Measurements from ENCODE around the gene SLC13A1.
A peak's percentile ranks its signal among the peaks of the same experiment; 100 is the strongest.

Gene SLC13A1

GRCh38 chr7:123193235-123193634 is 6.5 kb downstream of the SLC13A1 start:
- DNase-seq (ENCODE audit: low spot score): no peak

- no peak for DNase-seq (ENCODE audit: low spot score)
These were observed 8.6 kb downstream of the SLC13A1 start for GRCh38 chr7:123191132-123191531.

- DNase-seq (ENCODE audit: low spot score): no peak
These were observed 9.5 kb downstream of the SLC13A1 start for GRCh38 chr7:123190109-123190831.

GRCh38 chr7:123185756-123186155 is 14.0 kb downstream of the SLC13A1 start:
- no peak for DNase-seq (ENCODE audit: low spot score)

GRCh38 chr7:123184271-123184670 is 15.5 kb downstream of the SLC13A1 start:
- DNase-seq (ENCODE audit: low spot score): no peak

- no peak for DNase-seq (ENCODE audit: low spot score)
These were observed 16.3 kb downstream of the SLC13A1 start for GRCh38 chr7:123183431-123183830.

GRCh38 chr7:123177442-123177841 is 22.3 kb downstream of the SLC13A1 start:
- no peak for DNase-seq (ENCODE audit: low spot score)

- no peak for DNase-seq (ENCODE audit: low spot score)
These were observed 29.2 kb downstream of the SLC13A1 start for GRCh38 chr7:123170333-123171246.

- DNase-seq (ENCODE audit: low spot score): no peak
These were observed 30.7 kb downstream of the SLC13A1 start for GRCh38 chr7:123169065-123169464.

GRCh38 chr7:123157606-123158005 is 42.2 kb downstream of the SLC13A1 start:
- DNase-seq (ENCODE audit: low spot score): no peak

- no peak for DNase-seq (ENCODE audit: low spot score)
These were observed 44.2 kb downstream of the SLC13A1 start for GRCh38 chr7:123155571-123155970.

- DNase-seq (ENCODE audit: low spot score): peak; percentile 70
These were observed 45.4 kb downstream of the SLC13A1 start for GRCh38 chr7:123154231-123154860.

- DNase-seq (ENCODE audit: low spot score): no peak
These were observed 48.3 kb downstream of the SLC13A1 start for GRCh38 chr7:123151443-123151842.

- DNase-seq (ENCODE audit: low spot score): no peak
These were observed 51.0 kb downstream of the SLC13A1 start for GRCh38 chr7:123148813-123149212.

- DNase-seq (ENCODE audit: low spot score): no peak
These were observed 56.3 kb downstream of the SLC13A1 start for GRCh38 chr7:123143252-123144006.

- DNase-seq (ENCODE audit: low spot score): no peak
These were observed 59.2 kb downstream of the SLC13A1 start for GRCh38 chr7:123140561-123140960.

GRCh38 chr7:123135960-123136359 is 63.8 kb downstream of the SLC13A1 start:
- no peak for DNase-seq (ENCODE audit: low spot score)

GRCh38 chr7:123133924-123134323 is 65.8 kb downstream of the SLC13A1 start:
- DNase-seq (ENCODE audit: low spot score): no peak

- DNase-seq (ENCODE audit: low spot score): no peak
These were observed 67.8 kb downstream of the SLC13A1 start for GRCh38 chr7:123131961-123132360.

- no peak for DNase-seq (ENCODE audit: low spot score)
These were observed 68.2 kb downstream of the SLC13A1 start for GRCh38 chr7:123131556-123131955.

GRCh38 chr7:123131140-123131539 is 68.6 kb downstream of the SLC13A1 start:
- no peak for DNase-seq (ENCODE audit: low spot score)

GRCh38 chr7:123126691-123127090 is 73.1 kb downstream of the SLC13A1 start:
- no peak for DNase-seq (ENCODE audit: low spot score)
